HUES64 (cell line): ENCODE data around the gene KLHL30. TPM values are rescaled to one million over a fixed set of nuclear protein-coding genes. Genes with fewer than 3 reads are reported as not detected.

Source experiments
- H3K27ac ChIP-seq: 2 replicates; pipeline ENCODE4 v1.7.0; 2013; ENCODE audit warnings: low read depth, low read length, inconsistent platforms
- H3K27me3 ChIP-seq: 2 replicates; pipeline ENCODE4 v1.6.1; 2013; ENCODE audit warnings: mild to moderate bottlenecking, low read length; ENCODE audit not compliant: insufficient read depth
- H3K36me3 ChIP-seq: 2 replicates; pipeline ENCODE4 v1.6.1; 2013; ENCODE audit warnings: mild to moderate bottlenecking, low read length; ENCODE audit not compliant: insufficient read depth
- H3K4me1 ChIP-seq: 2 replicates; pipeline ENCODE4 v1.6.1; 2013; ENCODE audit warnings: mild to moderate bottlenecking, low read length, moderate library complexity; ENCODE audit not compliant: insufficient read depth
- H3K4me3 ChIP-seq: 2 replicates; pipeline ENCODE4 v1.5.1; 2013; ENCODE audit warnings: mild to moderate bottlenecking, low read length, moderate library complexity
- H3K9ac ChIP-seq: 2 replicates; pipeline ENCODE4 v1.6.1; 2013; ENCODE audit warnings: mild to moderate bottlenecking, low read depth, low read length
- H3K9me3 ChIP-seq: 2 replicates; pipeline ENCODE4 v1.6.1; 2013; ENCODE audit warnings: low read depth, low read length; ENCODE audit not compliant: insufficient read depth
- WGBS: fragments of 150-250, 120-280 bp; methylation state at CpG from one replicate; pipeline ENCODE4 v1.1.7; 2013; ENCODE audit warnings: missing lambda C conversion rate; 5-methylcytosine and 5-hydroxymethylcytosine counted together
- polyA plus RNA-seq, 2 experiments: library from polyadenylated mRNA; stranded (reverse); fragments of 50-300 nt; gene quantifications; one replicate each; pipeline ENCODE4 v1.2.3, GENCODE V29; 2013

Gene KLHL30
- not detected for polyA plus RNA-seq (2013, experiment 1 of 2)
- polyA plus RNA-seq (2013, experiment 2 of 2), result not detected

- no peak within 1 kb of the TSS for H3K4me3 ChIP-seq
- no peak within 1 kb of the TSS for H3K9ac ChIP-seq
Measured at GRCh38 chr2:238138331-238139195, at the start of gene KLHL30. Gene KLHL30, plus strand, starts transcription at chr2:238138668. Its CDS starts 2,087 bp downstream, at chr2:238140755.

GRCh38 chr2:238090887-238091286, 47.6 kb upstream of the KLHL30 start:
- Histone ChIP-seq H3K4me1 (no peaks in the 10 kb centered on the region), H3K4me3 (no peak overlapping the region), H3K9ac (no peak overlapping the region), H3K9me3 (no peaks in the 10 kb centered on the region), H3K36me3 (peaks cover 58% of the 10 kb centered on the region), H3K27me3 (no peaks in the 10 kb centered on the region), H3K27ac (no peak overlapping the region)
- WGBS, result 91% methylated on average over 4 of the region's 4 CpGs

More at GRCh38 chr2:238138331-238139195, at the start of gene KLHL30:
- 81% methylated on average over 22 of the region's 22 CpGs for WGBS
- Histone ChIP-seq H3K36me3 (no peaks in the 10 kb centered on the region), H3K9me3 (no peaks in the 10 kb centered on the region), H3K27ac (no peak within 1 kb of the TSS), H3K4me1 (no peaks in the 10 kb centered on the region), H3K27me3 (no peaks in the 10 kb centered on the region)

- no peaks in the 10 kb centered on the region for H3K27me3 ChIP-seq
- H3K9me3 ChIP-seq, result no peaks in the 10 kb centered on the region
- H3K27ac ChIP-seq, result no peak overlapping the region
- peaks cover 52% of the 10 kb centered on the region for H3K36me3 ChIP-seq
- H3K9ac ChIP-seq, result no peak overlapping the region
- no peak overlapping the region for H3K4me3 ChIP-seq
- WGBS, result 97% methylated on average over 15 of the region's 16 CpGs
- H3K4me1 ChIP-seq, result peaks cover 4% of the 10 kb centered on the region
Measured at GRCh38 chr2:238091436-238092060, 46.9 kb upstream of the KLHL30 start.

GRCh38 chr2:238092486-238093035, 45.9 kb upstream of the KLHL30 start:
- Histone ChIP-seq H3K27ac (no peak overlapping the region), H3K9ac (no peak overlapping the region), H3K9me3 (no peaks in the 10 kb centered on the region), H3K36me3 (peaks cover 46% of the 10 kb centered on the region), H3K4me3 (no peak overlapping the region), H3K4me1 (peaks cover 7% of the 10 kb centered on the region), H3K27me3 (no peaks in the 10 kb centered on the region)
- WGBS, result 93% methylated on average over 12 of the region's 12 CpGs

- no peak overlapping the region for H3K9ac ChIP-seq
- H3K36me3 ChIP-seq, result peaks cover 37% of the 10 kb centered on the region
- WGBS, result 92% methylated on average over 26 of the region's 26 CpGs
- no peaks in the 10 kb centered on the region for H3K9me3 ChIP-seq
- H3K4me3 ChIP-seq, result no peak overlapping the region
- H3K27me3 ChIP-seq, result no peaks in the 10 kb centered on the region
- H3K27ac ChIP-seq, result no peak overlapping the region
- H3K4me1 ChIP-seq, result peaks cover 7% of the 10 kb centered on the region
Measured at GRCh38 chr2:238093181-238094140, 45.0 kb upstream of the KLHL30 start.

- Histone ChIP-seq H3K9ac (no peak overlapping the region), H3K9me3 (no peaks in the 10 kb centered on the region), H3K27ac (no peak overlapping the region), H3K27me3 (no peaks in the 10 kb centered on the region), H3K4me3 (no peak overlapping the region), H3K36me3 (peaks cover 28% of the 10 kb centered on the region), H3K4me1 (peaks cover 12% of the 10 kb centered on the region)
- 95% methylated on average over 17 of the region's 17 CpGs for WGBS
Measured at GRCh38 chr2:238094438-238095022, 43.9 kb upstream of the KLHL30 start.

- Histone ChIP-seq H3K36me3 (peaks cover 22% of the 10 kb centered on the region), H3K9me3 (no peaks in the 10 kb centered on the region)
Measured at GRCh38 chr2:238095143-238095542, 43.3 kb upstream of the KLHL30 start.

GRCh38 chr2:238096311-238097011, 42.0 kb upstream of the KLHL30 start:
- no peaks in the 10 kb centered on the region for H3K9me3 ChIP-seq
- no peak overlapping the region for H3K4me3 ChIP-seq
- 82% methylated on average over 22 of the region's 22 CpGs for WGBS
- H3K9ac ChIP-seq, result peak overlapping the region; percentile 21; the same call in 1 of the 2 replicates
- peaks cover 12% of the 10 kb centered on the region for H3K4me1 ChIP-seq
- H3K27ac ChIP-seq, result peak overlapping the region; percentile 56; the same call in 1 of the 2 replicates
- H3K27me3 ChIP-seq, result no peaks in the 10 kb centered on the region
- H3K36me3 ChIP-seq, result peaks cover 14% of the 10 kb centered on the region

More at GRCh38 chr2:238095143-238095542, 43.3 kb upstream of the KLHL30 start:
- Histone ChIP-seq H3K4me1 (peaks cover 12% of the 10 kb centered on the region), H3K27me3 (no peaks in the 10 kb centered on the region), H3K27ac (no peak overlapping the region), H3K9ac (no peak overlapping the region), H3K4me3 (no peak overlapping the region)
- 95% methylated on average over 7 of the region's 7 CpGs for WGBS

GRCh38 chr2:238097201-238097987, 41.1 kb upstream of the KLHL30 start:
- no peak overlapping the region for H3K4me3 ChIP-seq
- H3K36me3 ChIP-seq, result 0 out of 2 replicates have a peak, but pooled peaks cover 10% of the 10 kb centered on the region
- no peak overlapping the region for H3K27ac ChIP-seq
- no peaks in the 10 kb centered on the region for H3K27me3 ChIP-seq
- 95% methylated on average over 19 of the region's 19 CpGs for WGBS
- H3K9me3 ChIP-seq, result no peaks in the 10 kb centered on the region
- H3K4me1 ChIP-seq, result peaks cover 12% of the 10 kb centered on the region
- no peak overlapping the region for H3K9ac ChIP-seq
